DND-41 (cell line): ENCODE data around the gene PADI2.

Source experiments
- EZH2 ChIP-seq: IDR thresholded peaks from 3 replicates; pipeline ENCODE4 v1.6.1; 2012; ENCODE audit warnings: borderline replicate concordance, low read depth, mild to moderate bottlenecking, moderate library complexity, low read length, inconsistent platforms; ENCODE audit not compliant: severe bottlenecking
- TF ChIP-seq, protein P1 (sequence below): IDR thresholded peaks from 2 replicates; pipeline ENCODE4 v1.5.1; 2012; ENCODE audit warnings: borderline replicate concordance, low read length, moderate library complexity, mild to moderate bottlenecking; ENCODE audit not compliant: poor library complexity, severe bottlenecking; ENCODE audit errors: extremely low read depth

DNA sequence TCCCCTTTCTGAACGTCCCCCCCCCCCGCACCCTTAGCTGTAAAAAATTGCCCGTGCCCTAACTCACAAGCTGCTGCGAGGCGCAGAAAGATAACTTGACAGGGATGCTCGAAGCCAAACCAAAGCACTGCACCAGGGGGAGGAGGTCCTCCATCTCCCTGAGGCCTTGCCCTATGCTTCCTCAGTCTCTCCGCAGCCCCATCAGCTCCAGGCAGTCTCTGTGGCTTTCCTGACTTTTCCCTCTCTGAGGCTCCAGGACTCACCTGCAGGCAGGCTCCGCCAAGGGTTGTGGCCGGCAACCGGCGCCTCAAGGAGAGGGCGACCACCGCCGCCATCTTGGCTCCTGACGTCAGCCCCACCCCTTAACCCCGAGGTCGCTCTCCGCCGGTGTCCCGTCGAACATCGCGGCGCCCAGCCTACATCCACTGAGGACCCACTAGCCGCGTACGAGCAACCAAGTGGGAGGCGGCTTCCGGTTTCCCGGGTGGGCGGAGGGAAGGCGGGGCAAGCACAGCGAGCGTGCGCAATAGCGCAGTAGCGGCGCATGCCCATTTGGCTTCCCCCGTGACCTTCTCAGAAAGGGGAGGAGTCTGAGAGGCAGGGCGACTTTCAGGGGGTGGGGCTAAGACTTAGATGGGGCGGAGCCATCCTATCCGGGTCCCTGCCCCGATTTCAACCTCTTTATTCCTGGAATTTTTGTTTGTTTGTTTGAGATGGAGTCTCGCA is 65.4 kb downstream of the PADI2 start, which contains the start of gene SDHB:
- TF ChIP-seq, protein P1, sequence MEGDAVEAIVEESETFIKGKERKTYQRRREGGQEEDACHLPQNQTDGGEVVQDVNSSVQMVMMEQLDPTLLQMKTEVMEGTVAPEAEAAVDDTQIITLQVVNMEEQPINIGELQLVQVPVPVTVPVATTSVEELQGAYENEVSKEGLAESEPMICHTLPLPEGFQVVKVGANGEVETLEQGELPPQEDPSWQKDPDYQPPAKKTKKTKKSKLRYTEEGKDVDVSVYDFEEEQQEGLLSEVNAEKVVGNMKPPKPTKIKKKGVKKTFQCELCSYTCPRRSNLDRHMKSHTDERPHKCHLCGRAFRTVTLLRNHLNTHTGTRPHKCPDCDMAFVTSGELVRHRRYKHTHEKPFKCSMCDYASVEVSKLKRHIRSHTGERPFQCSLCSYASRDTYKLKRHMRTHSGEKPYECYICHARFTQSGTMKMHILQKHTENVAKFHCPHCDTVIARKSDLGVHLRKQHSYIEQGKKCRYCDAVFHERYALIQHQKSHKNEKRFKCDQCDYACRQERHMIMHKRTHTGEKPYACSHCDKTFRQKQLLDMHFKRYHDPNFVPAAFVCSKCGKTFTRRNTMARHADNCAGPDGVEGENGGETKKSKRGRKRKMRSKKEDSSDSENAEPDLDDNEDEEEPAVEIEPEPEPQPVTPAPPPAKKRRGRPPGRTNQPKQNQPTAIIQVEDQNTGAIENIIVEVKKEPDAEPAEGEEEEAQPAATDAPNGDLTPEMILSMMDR: no peak
- TF ChIP-seq EZH2: no peak
